Activated CD8-positive, alpha-beta memory T cell treated with anti-CD3 and anti-CD28 coated beads, Interleukin-2, amount 50 U/mL, for 1 hour (primary cell): Measurements from ENCODE around the gene CXCR6.
A peak's percentile ranks its signal among the peaks of the same experiment; 100 is the strongest.

Experiments used
- DNase-seq: peaks from one replicate; pipeline ENCODE4 v3.0.0-alpha.2; 2020; ENCODE audit errors: extremely low read depth

CXCR6 gene

GRCh38 chr3:45922039-45922326 is 21.3 kb upstream of the CXCR6 start:
- no peak for DNase-seq

- DNase-seq = no peak
Observed at GRCh38 chr3:45922950-45923590, 20.2 kb upstream of the CXCR6 start.

DNA sequence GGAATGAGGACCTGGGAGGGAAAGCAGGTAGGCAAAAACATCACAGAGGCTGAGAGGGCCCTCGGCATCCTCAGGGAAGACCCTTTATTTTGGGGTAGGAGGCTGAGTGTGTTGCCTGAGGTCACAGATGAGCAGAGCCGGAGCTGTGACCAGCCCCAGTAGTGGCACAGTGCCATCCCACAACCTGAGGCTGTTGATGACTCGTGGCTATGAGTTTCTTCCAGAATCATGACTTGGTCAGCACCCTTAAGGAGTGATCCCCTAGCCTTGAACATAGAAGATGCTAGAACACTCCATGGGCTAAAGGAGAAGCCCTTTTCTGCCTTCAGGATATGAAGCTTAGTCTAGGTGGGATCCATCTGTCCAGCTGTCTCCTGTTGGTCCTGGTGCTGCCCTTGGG is 19.5 kb upstream of the CXCR6 start:
- DNase-seq = no peak

DNA sequence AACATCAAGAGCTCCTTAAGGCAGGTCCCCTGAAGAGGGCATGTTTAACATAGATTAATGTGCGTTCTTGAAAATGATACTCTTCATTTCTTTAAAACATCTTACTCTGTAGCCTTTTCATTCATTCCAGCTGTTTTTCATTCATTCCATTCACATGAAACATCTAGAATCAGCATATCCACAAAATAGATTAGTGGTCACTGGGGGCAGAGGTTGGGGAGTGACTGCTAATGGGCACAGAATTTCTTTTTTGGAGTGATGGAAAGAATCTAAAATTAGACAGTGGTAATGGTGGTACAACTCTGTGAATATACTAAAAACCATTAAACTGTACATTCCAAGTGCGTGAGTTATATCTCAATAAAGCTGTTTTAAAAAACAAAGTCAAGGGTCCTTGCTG is 15.4 kb upstream of the CXCR6 start:
- no peak for DNase-seq

GRCh38 chr3:45929042-45929679 is 14.1 kb upstream of the CXCR6 start:
- no peak for DNase-seq

DNA sequence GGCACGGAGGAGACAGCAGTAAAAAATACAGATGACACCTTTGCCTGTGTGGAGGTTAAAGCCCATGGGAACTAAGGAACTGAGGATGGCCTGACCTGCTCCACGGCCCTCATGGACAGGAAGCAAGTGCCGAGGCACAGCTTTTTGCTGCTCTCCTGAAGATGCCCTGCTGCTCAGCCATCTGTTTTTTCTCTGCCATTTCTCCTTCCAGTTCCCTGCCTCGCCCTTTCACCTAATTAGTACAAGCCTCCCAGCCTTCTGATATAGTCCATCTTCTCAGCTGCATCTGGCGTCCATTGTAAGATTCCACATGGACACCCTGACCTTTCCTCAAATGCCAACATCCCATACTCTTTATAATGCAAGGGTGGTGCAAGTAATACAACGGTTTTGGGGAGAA is 11.8 kb upstream of the CXCR6 start:
- no peak for DNase-seq

- no peak for DNase-seq
Observed at GRCh38 chr3:45932112-45932511, 11.2 kb upstream of the CXCR6 start.

- DNase-seq = no peak
Observed at GRCh38 chr3:45933591-45933990, 9.7 kb upstream of the CXCR6 start.

DNA sequence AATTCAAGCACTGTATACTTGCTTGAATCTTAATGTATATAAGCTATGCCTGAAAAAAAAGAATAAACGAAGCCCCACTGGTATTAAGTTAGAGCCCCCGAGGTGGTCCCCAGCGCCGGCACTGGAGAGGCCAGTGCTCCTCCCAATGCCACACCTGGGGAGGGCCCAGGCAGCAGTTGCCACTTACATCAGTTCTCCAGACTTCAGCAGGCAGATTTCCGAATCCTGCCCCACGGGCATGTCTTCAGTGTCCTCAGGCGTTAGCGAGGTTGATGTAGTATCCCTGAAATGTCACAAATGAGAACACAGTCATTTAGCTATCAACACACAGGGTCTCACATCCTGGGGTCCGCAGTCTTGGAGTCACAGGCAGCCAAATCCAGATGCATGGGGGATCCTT is 7.0 kb upstream of the CXCR6 start:
- no peak for DNase-seq

DNA sequence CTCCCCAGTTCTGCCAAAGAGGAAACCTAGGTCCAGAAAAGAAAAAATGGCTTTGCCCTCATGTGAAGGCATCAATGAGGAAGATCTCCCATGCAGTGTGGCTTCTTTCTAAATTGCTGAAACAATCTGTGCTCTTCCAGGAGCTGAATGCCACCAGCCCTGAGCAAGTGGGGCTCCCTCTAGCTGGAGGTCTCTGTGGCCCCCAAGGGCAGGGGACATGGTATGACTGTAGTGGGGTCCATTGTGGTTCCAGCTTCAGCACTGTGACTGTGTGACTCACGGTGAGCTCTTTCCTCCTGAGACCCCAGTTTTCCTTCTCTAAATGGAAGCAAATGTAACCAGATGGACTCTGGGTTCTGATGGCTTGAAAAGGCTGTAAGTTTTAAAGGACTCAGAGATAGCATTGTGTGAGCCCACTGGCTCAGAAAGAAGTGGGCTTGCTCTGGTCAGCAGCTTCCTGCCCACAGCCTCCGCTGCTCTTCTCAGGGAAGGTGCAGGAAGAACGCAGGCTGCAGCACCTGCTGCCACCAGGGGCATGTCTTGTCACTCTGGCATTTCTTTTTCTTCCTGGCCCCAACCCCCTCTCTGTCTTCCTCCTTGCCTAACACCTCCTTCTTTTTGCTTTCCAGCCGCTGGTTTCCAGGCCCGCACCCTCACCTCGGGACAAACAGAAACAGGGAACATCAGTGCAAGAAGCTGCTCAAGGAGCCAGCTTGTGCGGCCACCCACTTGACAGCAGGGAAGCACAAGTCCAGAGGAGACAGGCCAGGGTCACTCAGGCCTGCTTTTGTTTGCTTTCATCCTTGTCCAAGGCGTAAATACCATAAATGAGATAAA is 5.8 kb upstream of the CXCR6 start:
- DNase-seq = no peak

- no peak for DNase-seq
Observed at GRCh38 chr3:45938043-45938435, 5.2 kb upstream of the CXCR6 start.

GRCh38 chr3:45938864-45939263 is 4.4 kb upstream of the CXCR6 start:
- DNase-seq = peak; percentile 70

DNA sequence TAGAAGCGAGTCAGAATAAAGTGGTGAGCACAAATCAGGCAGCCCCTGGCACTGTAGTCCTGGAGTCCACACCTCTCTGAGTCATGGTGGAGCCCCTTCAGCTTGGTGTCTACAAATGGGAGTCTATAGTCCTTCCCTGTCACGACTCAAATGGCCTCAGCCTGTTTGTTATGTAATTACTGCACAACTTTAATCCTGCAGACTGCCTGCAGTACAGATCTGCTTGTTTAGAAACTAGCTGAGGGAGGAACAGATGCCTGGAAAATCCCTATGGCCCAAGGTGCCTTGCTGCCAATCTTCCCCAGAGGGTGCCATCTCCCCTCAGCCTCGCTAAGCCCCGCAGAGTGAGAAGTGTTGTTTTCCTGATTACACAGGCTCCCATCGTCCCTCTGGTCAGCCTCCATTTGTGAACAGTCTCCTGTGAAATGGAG is 3.9 kb upstream of the CXCR6 start:
- no peak for DNase-seq

- DNase-seq = no peak
Observed at GRCh38 chr3:45940004-45940780, 3.1 kb upstream of the CXCR6 start.

DNA sequence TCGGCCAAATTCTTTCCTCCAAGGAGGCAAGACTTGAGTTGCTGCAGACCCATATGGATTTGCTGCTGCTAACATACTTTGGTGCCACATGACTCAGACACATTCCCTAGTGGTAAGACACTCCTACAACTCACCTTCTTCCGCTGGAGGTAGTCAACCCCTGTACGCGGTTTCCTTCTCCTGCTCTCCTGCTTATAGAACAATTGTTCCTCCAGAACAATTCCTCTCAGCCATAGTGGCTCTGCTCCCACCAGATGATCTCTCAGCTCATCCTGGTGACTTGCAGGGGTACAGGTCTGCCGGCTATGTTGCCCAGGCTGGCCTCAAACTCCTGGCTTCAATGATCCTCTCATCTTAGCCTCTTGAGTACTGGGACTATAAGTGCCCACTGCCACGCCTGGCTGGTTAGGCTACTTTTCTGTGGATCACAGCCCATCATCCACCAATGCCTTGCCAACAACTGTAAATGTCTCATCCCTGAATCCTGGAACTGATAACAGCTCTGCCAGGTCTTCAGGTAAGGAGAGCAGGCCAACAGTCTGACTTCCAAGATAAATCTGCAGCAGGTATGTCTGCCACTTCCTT is 2.4 kb upstream of the CXCR6 start:
- DNase-seq = no peak

GRCh38 chr3:45942051-45942825 is 1.0 kb upstream of the CXCR6 start:
- no peak for DNase-seq

GRCh38 chr3:45944830-45945620 is 1.8 kb downstream of the CXCR6 start:
- no peak for DNase-seq

DNA sequence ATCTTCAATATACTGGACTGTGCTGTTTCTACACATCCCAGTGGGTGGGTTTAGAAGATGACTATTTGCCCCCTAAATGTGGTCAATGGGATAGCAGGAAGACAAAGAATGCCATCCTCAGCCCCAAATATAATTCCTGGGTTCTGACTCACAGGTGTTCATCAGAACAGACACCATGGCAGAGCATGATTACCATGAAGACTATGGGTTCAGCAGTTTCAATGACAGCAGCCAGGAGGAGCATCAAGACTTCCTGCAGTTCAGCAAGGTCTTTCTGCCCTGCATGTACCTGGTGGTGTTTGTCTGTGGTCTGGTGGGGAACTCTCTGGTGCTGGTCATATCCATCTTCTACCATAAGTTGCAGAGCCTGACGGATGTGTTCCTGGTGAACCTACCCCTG is 3.0 kb downstream of the CXCR6 start:
- no peak for DNase-seq

- no peak for DNase-seq
Observed at GRCh38 chr3:45946875-45947274, 3.6 kb downstream of the CXCR6 start.

DNA sequence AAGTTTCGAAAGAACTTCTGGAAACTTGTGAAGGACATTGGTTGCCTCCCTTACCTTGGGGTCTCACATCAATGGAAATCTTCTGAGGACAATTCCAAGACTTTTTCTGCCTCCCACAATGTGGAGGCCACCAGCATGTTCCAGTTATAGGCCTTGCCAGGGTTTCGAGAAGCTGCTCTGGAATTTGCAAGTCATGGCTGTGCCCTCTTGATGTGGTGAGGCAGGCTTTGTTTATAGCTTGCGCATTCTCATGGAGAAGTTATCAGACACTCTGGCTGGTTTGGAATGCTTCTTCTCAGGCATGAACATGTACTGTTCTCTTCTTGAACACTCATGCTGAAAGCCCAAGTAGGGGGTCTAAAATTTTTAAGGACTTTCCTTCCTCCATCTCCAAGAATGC is 4.1 kb downstream of the CXCR6 start:
- DNase-seq = no peak
